Type B pancreatic cell (in vitro differentiated cells): Measurements from ENCODE around the gene NEK2. TPM values are rescaled to one million over a fixed set of nuclear protein-coding genes. Genes with fewer than 3 reads are reported as not detected.

Source experiments
- DNase-seq: peaks from one replicate; pipeline ENCODE4 v3.0.0; 2021; ENCODE audit warnings: mixed read lengths; ENCODE audit not compliant: unreplicated experiment; ENCODE audit errors: extremely low spot score
- H3K27ac Mint-ChIP-seq: 2 replicates; pipeline ENCODE4 v1.8.0; 2021; ENCODE audit warnings: mild to moderate bottlenecking, mixed read lengths
- H3K27me3 Mint-ChIP-seq: 2 replicates; pipeline ENCODE4 v1.8.0; 2021; ENCODE audit warnings: mixed read lengths
- H3K36me3 Mint-ChIP-seq: 2 replicates; pipeline ENCODE4 v1.8.0; 2021; ENCODE audit warnings: mixed read lengths
- H3K4me1 Mint-ChIP-seq: one replicate; pipeline ENCODE4 v1.8.0; 2021; ENCODE audit warnings: mixed read lengths; ENCODE audit not compliant: unreplicated experiment
- H3K4me3 Mint-ChIP-seq: 2 replicates; pipeline ENCODE4 v1.8.0; 2021; ENCODE audit warnings: mild to moderate bottlenecking, mixed read lengths
- H3K9me3 Mint-ChIP-seq: 2 replicates; pipeline ENCODE4 v1.8.0; 2021; ENCODE audit warnings: mixed read lengths
- CTCF ChIP-seq: fragments of 200-600 bp; sonication (generic); conservative IDR thresholded peaks from 2 replicates; pipeline ENCODE4 v1.5.0; 2021; ENCODE audit warnings: antibody characterized with exemption, mild to moderate bottlenecking
- total RNA-seq: library from RNA; stranded (reverse); gene quantifications from 2 replicates; pipeline ENCODE4 v1.2.1, GENCODE V29; 2021; ENCODE audit warnings: low replicate concordance

Gene NEK2
- total RNA-seq, 1 donor from 2014 or later, result 23.4 TPM

- no peak for TF ChIP-seq CTCF
- H3K27me3 Mint-ChIP-seq, result no peaks in the 10 kb centered on the region
- peak overlapping the region; percentile 85 for H3K27ac Mint-ChIP-seq
- no peaks in the 10 kb centered on the region for H3K9me3 Mint-ChIP-seq
- H3K4me3 Mint-ChIP-seq, result no peak overlapping the region
- DNase-seq, result no peak
- peaks cover 12% of the 10 kb centered on the region for H3K4me1 Mint-ChIP-seq
- no peaks in the 10 kb centered on the region for H3K36me3 Mint-ChIP-seq
Observed at GRCh38 chr1:211613951-211614350, 61.5 kb downstream of the NEK2 start.

GRCh38 chr1:211613108-211613947 is 62.1 kb downstream of the NEK2 start:
- DNase-seq, result no peak
- H3K36me3 Mint-ChIP-seq, result no peaks in the 10 kb centered on the region
- peak overlapping the region; percentile 85 for H3K27ac Mint-ChIP-seq
- peaks cover 12% of the 10 kb centered on the region for H3K4me1 Mint-ChIP-seq
- no peaks in the 10 kb centered on the region for H3K9me3 Mint-ChIP-seq
- H3K27me3 Mint-ChIP-seq, result no peaks in the 10 kb centered on the region
- TF ChIP-seq CTCF, result no peak
- no peak overlapping the region for H3K4me3 Mint-ChIP-seq

GRCh38 chr1:211612786-211613107 is 62.7 kb downstream of the NEK2 start:
- H3K27ac Mint-ChIP-seq, result no peak overlapping the region
- peaks cover 16% of the 10 kb centered on the region for H3K4me1 Mint-ChIP-seq
- H3K27me3 Mint-ChIP-seq, result no peaks in the 10 kb centered on the region
- no peak for TF ChIP-seq CTCF
- no peak overlapping the region for H3K4me3 Mint-ChIP-seq
- H3K36me3 Mint-ChIP-seq, result no peaks in the 10 kb centered on the region
- H3K9me3 Mint-ChIP-seq, result no peaks in the 10 kb centered on the region
- DNase-seq, result no peak

Other genes starting within 250 kb of the NEK2 start
- gene RD3, start 183.5 kb downstream of the NEK2 start, total RNA-seq, result 0.14 TPM in 1 of 2 replicates, not detected in the other
- gene SLC30A1, start 96.5 kb downstream of the NEK2 start, total RNA-seq, result 21.8 and 46.2 TPM in 2 replicates
- gene LPGAT1, start 155.1 kb upstream of the NEK2 start, total RNA-seq, result 31.3 and 34.4 TPM in 2 replicates